ENCODE measurements around the gene ZNF526. TPM values are rescaled to one million over a fixed set of nuclear protein-coding genes. Genes with fewer than 3 reads are reported as not detected.

Gene ZNF526
- total RNA-seq, 2 donors from 2014 or later: 13.2 to 14.5 TPM

DNA sequence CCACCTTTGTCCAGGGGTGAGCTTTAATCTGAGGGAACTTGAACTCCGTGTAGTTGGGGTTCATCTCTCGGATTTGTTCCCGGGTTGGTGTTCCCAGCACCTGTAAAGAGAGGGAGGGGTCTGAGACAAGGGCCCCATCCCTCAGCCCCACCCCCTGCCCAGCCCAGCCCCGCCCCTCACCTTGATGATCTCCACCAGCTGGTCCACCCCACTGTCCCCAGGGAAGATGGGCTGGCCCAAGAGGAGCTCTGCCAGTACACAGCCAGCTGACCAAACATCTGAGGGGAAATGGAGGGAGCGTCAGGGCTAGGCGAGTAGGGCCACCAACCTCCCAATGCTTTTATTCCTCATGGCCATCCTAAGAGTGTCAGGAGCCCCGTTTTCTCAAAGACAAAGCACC is 13.0 kb downstream of the ZNF526 start:
- ATAC-seq (no peak), DNase-seq (ENCODE audit: low spot score in 2 of 2) (no peak)
- Mint-ChIP-seq H3K27ac (peak overlapping the region in 1 of 2 donors; percentile 22), H3K36me3 (peaks cover 7 to 16% of the 10 kb centered on the region in 2 donors), H3K9me3 (no peaks in the 10 kb centered on the region)

- DNase-seq (ENCODE audit: low spot score in 2 of 2) (no peak), ATAC-seq (no peak)
- peaks cover 7 to 16% of the 10 kb centered on the region in 2 donors for H3K36me3 Mint-ChIP-seq
- no peaks in the 10 kb centered on the region for H3K9me3 Mint-ChIP-seq
- H3K27ac Mint-ChIP-seq: peak overlapping the region in 1 of 2 donors; percentile 79
Measured at GRCh38 chr19:42233678-42234292, 13.7 kb downstream of the ZNF526 start.

GRCh38 chr19:42234364-42234763 is 14.3 kb downstream of the ZNF526 start:
- Mint-ChIP-seq H3K9me3 (no peaks in the 10 kb centered on the region), H3K27ac (peak overlapping the region in 1 of 2 donors; percentile 54), H3K36me3 (peaks cover 7 to 20% of the 10 kb centered on the region in 2 donors)
- ATAC-seq (no peak), DNase-seq (ENCODE audit: low spot score in 2 of 2) (no peak)

DNA sequence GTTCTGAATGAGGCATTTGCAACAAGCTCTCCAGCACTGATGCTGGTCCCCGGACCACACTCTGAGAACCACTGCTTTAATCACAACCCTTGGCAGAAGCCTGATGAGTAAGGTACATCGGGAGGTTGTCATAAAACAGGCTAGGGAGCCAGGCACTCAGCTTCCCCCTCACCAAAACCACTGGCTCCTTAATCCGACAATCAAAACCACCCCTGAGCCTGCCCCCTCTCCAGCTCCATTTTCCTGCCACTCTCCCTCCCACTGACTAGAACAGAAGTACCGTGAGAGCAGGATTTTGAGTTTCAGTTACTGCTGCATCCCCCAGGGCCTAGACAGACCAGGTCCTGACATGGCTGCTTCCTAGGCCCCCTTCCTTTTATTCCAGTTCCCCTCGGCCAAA is 15.1 kb downstream of the ZNF526 start:
- H3K27ac Mint-ChIP-seq: peak overlapping the region; percentile 29 to 87
- no peak for ATAC-seq
- no peaks in the 10 kb centered on the region for H3K9me3 Mint-ChIP-seq
- DNase-seq (ENCODE audit: low spot score in 2 of 2): no peak
- H3K36me3 Mint-ChIP-seq: peaks cover 7 to 25% of the 10 kb centered on the region in 2 donors

DNA sequence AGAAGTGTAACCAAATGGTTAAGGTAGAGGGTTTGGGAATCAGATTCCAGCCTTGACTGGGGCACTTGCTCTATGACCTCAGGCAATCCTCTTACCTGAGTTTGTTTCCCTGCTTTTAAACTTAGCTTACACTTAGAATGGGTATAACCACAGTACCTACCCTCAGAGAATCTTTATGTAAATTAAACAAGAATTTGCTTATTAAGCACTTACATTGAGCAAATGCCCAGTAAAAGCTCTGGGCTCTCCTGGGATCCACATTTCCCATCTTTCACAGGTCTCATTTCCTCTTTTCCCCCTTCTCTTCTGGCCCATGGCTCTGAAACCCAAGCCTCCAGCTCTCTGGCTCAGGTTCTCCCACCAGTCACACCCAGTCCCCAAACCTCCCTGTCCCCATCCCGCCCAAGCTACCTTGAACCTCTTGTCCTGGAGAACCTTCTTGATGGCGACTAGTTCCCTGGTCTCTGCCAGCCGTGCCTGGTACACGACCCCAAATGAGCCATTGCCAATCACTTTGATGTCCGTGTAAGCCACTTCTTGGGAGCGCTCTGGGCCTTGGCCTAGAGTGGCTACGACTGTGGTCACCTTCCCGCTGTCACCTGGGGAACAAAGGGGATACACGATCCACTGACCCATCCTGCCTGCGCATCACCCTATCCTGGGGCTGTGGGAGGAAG is 19.6 kb downstream of the ZNF526 start:
- H3K9me3 Mint-ChIP-seq: no peaks in the 10 kb centered on the region
- DNase-seq (ENCODE audit: low spot score in 2 of 2): no peak
- peak overlapping the region; percentile 42 to 94 for H3K27ac Mint-ChIP-seq
- no peak for ATAC-seq
- peaks cover 18 to 41% of the 10 kb centered on the region in 2 donors for H3K36me3 Mint-ChIP-seq

DNA sequence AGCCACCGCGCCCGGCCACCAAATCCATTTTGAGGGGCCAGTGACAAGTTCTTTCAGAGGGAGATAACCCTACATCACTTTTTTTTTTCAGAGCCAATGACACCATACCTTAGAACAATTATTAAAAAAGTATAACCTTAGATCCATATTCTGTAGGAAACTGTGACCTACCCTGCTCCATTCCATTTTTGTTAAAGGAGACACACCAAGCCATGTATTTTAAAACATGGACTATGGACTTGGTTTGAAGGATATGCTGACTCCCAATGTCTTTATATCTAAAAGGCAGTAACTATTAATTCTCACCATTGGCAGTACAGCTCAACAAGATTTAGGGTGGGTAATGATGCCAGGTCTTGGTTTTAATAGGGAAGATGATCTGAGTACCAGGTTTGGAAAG is 21.2 kb downstream of the ZNF526 start:
- H3K27ac Mint-ChIP-seq: peak overlapping the region; percentile 93 to 97

GRCh38 chr19:42242069-42242511 is 22.0 kb downstream of the ZNF526 start:
- no peaks in the 10 kb centered on the region for H3K9me3 Mint-ChIP-seq
- DNase-seq (ENCODE audit: low spot score in 2 of 2): no peak
- peaks cover 15 to 27% of the 10 kb centered on the region in 2 donors for H3K36me3 Mint-ChIP-seq
- ATAC-seq: no peak
- H3K27ac Mint-ChIP-seq: peak overlapping the region; percentile 93 to 97

More for the DNA sequence above, 21.2 kb downstream of the ZNF526 start:
- Mint-ChIP-seq H3K36me3 (peaks cover 20 to 32% of the 10 kb centered on the region in 2 donors), H3K9me3 (no peaks in the 10 kb centered on the region)
- DNase-seq (ENCODE audit: low spot score in 2 of 2): no peak
- no peak for ATAC-seq

GRCh38 chr19:42242512-42243409 is 22.6 kb downstream of the ZNF526 start, which contains the start of gene GSK3A:
Gene GSK3A, minus strand, starts transcription at chr19:42242602. Its CDS starts 137 bp downstream, at chr19:42242465.
- Mint-ChIP-seq H3K9me3 (no peaks in the 10 kb centered on the region), H3K27ac (peak within 1 kb of the TSS; percentile 93 to 99), H3K36me3 (peaks cover 15 to 27% of the 10 kb centered on the region in 2 donors)
- DNase-seq (ENCODE audit: low spot score in 2 of 2) (peak; percentile 93 to 94), ATAC-seq (peak; percentile 75 to 82)

GRCh38 chr19:42244347-42245220 is 24.5 kb downstream of the ZNF526 start:
- no peaks in the 10 kb centered on the region for H3K9me3 Mint-ChIP-seq
- DNase-seq (ENCODE audit: low spot score in 2 of 2): peak; percentile 89 to 92
- peak overlapping the region; percentile 93 to 98 for H3K27ac Mint-ChIP-seq
- peaks cover 15 to 21% of the 10 kb centered on the region in 2 donors for H3K36me3 Mint-ChIP-seq
- ATAC-seq: peak; percentile 56 to 66

DNA sequence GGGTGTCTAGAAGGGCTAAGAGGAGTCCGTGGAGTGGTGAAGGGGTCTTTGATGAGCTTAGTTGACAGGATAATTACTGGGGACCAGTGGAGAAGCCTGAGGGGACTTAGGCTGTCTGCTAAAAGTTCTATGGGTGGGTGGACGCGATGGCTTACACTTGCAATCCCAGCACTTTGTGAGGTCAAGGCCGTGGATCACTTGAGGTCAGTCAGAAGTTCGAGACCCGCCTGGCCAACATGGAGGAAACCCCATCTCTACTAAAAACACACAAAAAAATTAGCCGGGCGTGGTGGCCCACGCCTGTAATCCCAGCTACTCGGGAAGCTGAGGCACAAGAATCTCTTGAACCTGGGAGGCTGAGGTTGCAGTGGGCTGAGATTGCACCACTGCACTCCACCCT is 25.1 kb downstream of the ZNF526 start:
- Mint-ChIP-seq H3K36me3 (peaks cover 15 to 18% of the 10 kb centered on the region in 2 donors), H3K27ac (peak overlapping the region; percentile 93 to 98), H3K9me3 (no peaks in the 10 kb centered on the region)
- DNase-seq (ENCODE audit: low spot score in 2 of 2): no peak
- ATAC-seq: no peak

DNA sequence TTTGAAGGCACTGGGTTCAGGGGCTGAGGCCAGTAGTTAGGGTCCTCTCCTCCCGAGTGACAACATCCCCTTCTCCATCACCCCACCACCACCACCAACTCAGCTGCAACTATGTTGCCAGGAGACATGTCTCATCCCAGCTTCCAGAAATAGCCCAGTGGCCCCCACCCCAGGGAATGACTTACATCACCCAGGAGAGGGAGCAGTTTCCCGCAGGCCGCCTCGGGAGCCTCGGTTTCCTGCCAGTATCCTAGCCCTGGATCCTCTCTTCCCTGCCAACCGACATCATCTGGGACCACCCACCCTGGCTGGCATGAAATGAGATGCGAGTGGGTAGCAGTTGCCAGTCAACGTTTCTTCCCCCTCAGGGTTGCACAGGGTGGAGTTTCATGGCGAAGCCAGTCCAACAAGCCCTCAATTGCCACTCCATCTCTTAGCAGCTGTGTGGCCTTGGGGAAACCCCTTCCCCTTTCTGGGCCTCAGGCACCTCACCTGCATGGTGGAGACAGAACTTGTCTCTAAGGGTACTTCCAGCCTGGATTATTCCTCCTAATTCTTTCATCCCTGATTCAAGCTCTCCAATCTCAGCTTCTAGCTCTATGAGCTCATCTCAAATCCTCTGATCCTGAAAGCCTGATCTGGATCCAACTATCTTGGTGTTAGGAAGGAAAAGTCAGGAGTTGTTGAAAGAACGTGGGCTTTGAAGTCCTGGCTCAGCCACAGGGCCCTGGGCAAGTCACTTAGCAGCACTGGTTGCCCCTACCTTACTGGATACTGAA is 26.2 kb downstream of the ZNF526 start:
- Mint-ChIP-seq H3K27ac (peak overlapping the region; percentile 39 to 93), H3K9me3 (no peaks in the 10 kb centered on the region), H3K36me3 (peaks cover 14 to 15% of the 10 kb centered on the region in 2 donors)
- ATAC-seq (no peak), DNase-seq (ENCODE audit: low spot score in 2 of 2) (no peak)

GRCh38 chr19:42246922-42247639 is 27.0 kb downstream of the ZNF526 start:
- ATAC-seq (no peak), DNase-seq (ENCODE audit: low spot score in 2 of 2) (no peak)
- H3K9me3 Mint-ChIP-seq: no peaks in the 10 kb centered on the region
- peak overlapping the region in 1 of 2 donors; percentile 39 for H3K27ac Mint-ChIP-seq
- peaks cover 14 to 15% of the 10 kb centered on the region in 2 donors for H3K36me3 Mint-ChIP-seq

- ATAC-seq: no peak
- no peak overlapping the region for H3K27ac Mint-ChIP-seq
- DNase-seq (ENCODE audit: low spot score in 2 of 2): no peak
- H3K36me3 Mint-ChIP-seq: peaks cover 17 to 19% of the 10 kb centered on the region in 2 donors
- H3K9me3 Mint-ChIP-seq: no peaks in the 10 kb centered on the region
Measured at GRCh38 chr19:42247640-42248199, 27.6 kb downstream of the ZNF526 start.

Data from activated naive CD4-positive, alpha-beta T cell treated with anti-CD3 and anti-CD28 coated beads, Interleukin-2, amount 50 U/mL, for 72 hours (primary cell).